NCI-H1436 (cell line): ENCODE data around the gene PSME1.
"Not testable (repeated sequence)": the region's sequence is repeated elsewhere in the genome, so short reads cannot be mapped to it uniquely, and the experiment has no call there.

ENCODE experiments used
- DNase-seq: peaks from one replicate; lab custom pipeline; 2025; lab: John Stamatoyannopoulos, UW

The PSME1 gene

GRCh38 chr14:24105609-24106239, 30.3 kb upstream of the PSME1 start:
- not testable (repeated sequence) for DNase-seq

GRCh38 chr14:24106672-24107271, 29.2 kb upstream of the PSME1 start:
- no peak for DNase-seq

- no peak for DNase-seq
Observed at GRCh38 chr14:24108336-24108874, 27.6 kb upstream of the PSME1 start.

- no peak for DNase-seq
Observed at GRCh38 chr14:24110060-24110459, 25.9 kb upstream of the PSME1 start.

- no peak for DNase-seq
Observed at GRCh38 chr14:24110523-24110922, 25.5 kb upstream of the PSME1 start.

- DNase-seq, result no peak
Observed at GRCh38 chr14:24113379-24113800, 22.6 kb upstream of the PSME1 start.

GRCh38 chr14:24113801-24114531, 22.0 kb upstream of the PSME1 start:
- DNase-seq, result peak; percentile 69

- peak; percentile 99 for DNase-seq
Observed at GRCh38 chr14:24114532-24115421, 21.2 kb upstream of the PSME1 start, which contains the start of the genes DCAF11 and NRL. TSS of gene DCAF11 (plus strand) at chr14:24114777. CDS start at chr14:24115595, 818 bp downstream. TSS of gene NRL (minus strand) at chr14:24114949. CDS start at chr14:24082848, 32,101 bp downstream.

- no peak for DNase-seq
Observed at GRCh38 chr14:24115422-24116127, 20.4 kb upstream of the PSME1 start.

GRCh38 chr14:24116128-24116814, 19.7 kb upstream of the PSME1 start:
- no peak for DNase-seq

- DNase-seq, result no peak
Observed at GRCh38 chr14:24117179-24117578, 18.8 kb upstream of the PSME1 start.

GRCh38 chr14:24119691-24120090, 16.3 kb upstream of the PSME1 start:
- DNase-seq, result no peak

- no peak for DNase-seq
Observed at GRCh38 chr14:24121210-24121609, 14.8 kb upstream of the PSME1 start.

- no peak for DNase-seq
Observed at GRCh38 chr14:24122416-24122815, 13.6 kb upstream of the PSME1 start.

GRCh38 chr14:24122898-24123297, 13.1 kb upstream of the PSME1 start:
- no peak for DNase-seq

- no peak for DNase-seq
Observed at GRCh38 chr14:24123424-24124417, 12.3 kb upstream of the PSME1 start.

GRCh38 chr14:24126939-24127338, 9.1 kb upstream of the PSME1 start:
- DNase-seq, result no peak

- DNase-seq, result no peak
Observed at GRCh38 chr14:24127673-24128072, 8.3 kb upstream of the PSME1 start.

GRCh38 chr14:24129410-24129998, 6.5 kb upstream of the PSME1 start:
- no peak for DNase-seq
